Upper lobe of right lung (tissue), 1 donor: ENCODE data around the gene WSCD1. TPM values are rescaled to one million over a fixed set of nuclear protein-coding genes. Genes with fewer than 3 reads are reported as not detected.

ENCODE experiments used
- ATAC-seq: fragments of 200-7000 bp; cut with Tn5 transposase; one replicate; pipeline ENCODE4 v1.9.1; 2020; ENCODE audit warnings: mild to moderate bottlenecking, moderate library complexity
- DNase-seq: peaks from one replicate; pipeline ENCODE4 v3.0.0-alpha.2; 2020
- H3K27ac ChIP-seq: fragments of 200-600 bp; one replicate; pipeline ENCODE4 v1.8.0; 2022
- H3K27me3 ChIP-seq: fragments of 200-600 bp; one replicate; pipeline ENCODE4 v1.8.0; 2022; ENCODE audit warnings: mild to moderate bottlenecking
- H3K36me3 ChIP-seq: fragments of 200-600 bp; one replicate; pipeline ENCODE4 v1.8.0; 2022
- H3K4me1 ChIP-seq: fragments of 200-600 bp; one replicate; pipeline ENCODE4 v1.8.0; 2022
- H3K4me3 ChIP-seq: fragments of 200-600 bp; one replicate; pipeline ENCODE4 v1.8.0; 2022; ENCODE audit warnings: mild to moderate bottlenecking
- H3K9me3 ChIP-seq: fragments of 200-600 bp; one replicate; pipeline ENCODE4 v1.8.0; 2022
- intact Hi-C: fragments of 100-400 bp; cut with DNase I; formaldehyde crosslinking; loops from one replicate; pipeline ENCODE4 v1.11.0; 2022
- total RNA-seq: library from RNA; stranded (reverse); fragmentation: NEBNext Ultra II Directional; extraction: Animal tissue kit (Norgen Biotek cat#: 25700); gene quantifications from one replicate; pipeline ENCODE4 v1.2.1, GENCODE V29; 2021
- TF ChIP-seq, protein P1 (sequence below): fragments of 200-600 bp; IDR thresholded peaks from one replicate; pipeline ENCODE4 v1.8.0; 2022; ENCODE audit warnings: antibody characterized with exemption
- donor health status: DM: no; HTN: yes; CAD: no; lungs with severe emphysema.

Gene WSCD1
- total RNA-seq, 1 donor from 2014 or later, result 7.7 TPM

DNA sequence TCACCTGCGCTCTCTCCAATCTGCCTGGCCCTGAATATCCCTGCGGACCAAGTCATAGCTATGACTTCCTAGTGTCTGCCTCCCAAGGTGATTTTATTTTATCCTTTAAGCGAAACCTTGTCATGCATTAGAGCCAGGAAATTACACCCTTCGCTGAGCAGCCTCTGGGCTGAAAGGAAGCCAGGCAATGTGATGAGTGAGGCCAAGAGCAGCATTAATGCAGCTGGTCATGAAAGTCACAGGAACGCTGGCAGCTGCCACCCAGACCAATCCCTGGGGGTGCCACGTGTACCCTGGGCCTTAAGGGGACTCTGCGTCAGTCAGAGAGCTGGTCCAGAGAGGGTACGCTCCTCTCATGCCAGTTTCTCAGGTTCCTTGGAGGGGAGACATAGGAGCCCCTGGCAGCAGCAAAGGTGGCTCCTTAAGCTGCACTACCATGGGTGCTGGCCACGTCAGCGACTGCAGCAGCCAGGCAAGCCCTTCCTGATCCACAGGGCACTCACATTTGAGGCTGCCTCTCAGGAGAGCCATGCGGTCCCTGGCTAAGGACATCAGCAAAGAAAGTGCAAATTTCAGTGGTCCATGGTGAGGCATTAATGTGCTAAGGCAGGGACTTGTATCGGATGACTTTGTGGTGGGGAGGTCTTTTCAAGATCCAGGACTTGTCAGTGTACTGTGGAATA is 42.7 kb upstream of the WSCD1 start:
- Histone ChIP-seq H3K4me1 (no peaks in the 10 kb centered on the region), H3K27ac (no peak overlapping the region), H3K4me3 (no peak overlapping the region), H3K27me3 (peaks cover 13% of the 10 kb centered on the region), H3K36me3 (no peaks in the 10 kb centered on the region), H3K9me3 (no peaks in the 10 kb centered on the region)
- TF ChIP-seq, protein P1, sequence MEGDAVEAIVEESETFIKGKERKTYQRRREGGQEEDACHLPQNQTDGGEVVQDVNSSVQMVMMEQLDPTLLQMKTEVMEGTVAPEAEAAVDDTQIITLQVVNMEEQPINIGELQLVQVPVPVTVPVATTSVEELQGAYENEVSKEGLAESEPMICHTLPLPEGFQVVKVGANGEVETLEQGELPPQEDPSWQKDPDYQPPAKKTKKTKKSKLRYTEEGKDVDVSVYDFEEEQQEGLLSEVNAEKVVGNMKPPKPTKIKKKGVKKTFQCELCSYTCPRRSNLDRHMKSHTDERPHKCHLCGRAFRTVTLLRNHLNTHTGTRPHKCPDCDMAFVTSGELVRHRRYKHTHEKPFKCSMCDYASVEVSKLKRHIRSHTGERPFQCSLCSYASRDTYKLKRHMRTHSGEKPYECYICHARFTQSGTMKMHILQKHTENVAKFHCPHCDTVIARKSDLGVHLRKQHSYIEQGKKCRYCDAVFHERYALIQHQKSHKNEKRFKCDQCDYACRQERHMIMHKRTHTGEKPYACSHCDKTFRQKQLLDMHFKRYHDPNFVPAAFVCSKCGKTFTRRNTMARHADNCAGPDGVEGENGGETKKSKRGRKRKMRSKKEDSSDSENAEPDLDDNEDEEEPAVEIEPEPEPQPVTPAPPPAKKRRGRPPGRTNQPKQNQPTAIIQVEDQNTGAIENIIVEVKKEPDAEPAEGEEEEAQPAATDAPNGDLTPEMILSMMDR, result no peak
- no peak for DNase-seq
- intact Hi-C loops, result no loop called here
- no peak for ATAC-seq

DNA sequence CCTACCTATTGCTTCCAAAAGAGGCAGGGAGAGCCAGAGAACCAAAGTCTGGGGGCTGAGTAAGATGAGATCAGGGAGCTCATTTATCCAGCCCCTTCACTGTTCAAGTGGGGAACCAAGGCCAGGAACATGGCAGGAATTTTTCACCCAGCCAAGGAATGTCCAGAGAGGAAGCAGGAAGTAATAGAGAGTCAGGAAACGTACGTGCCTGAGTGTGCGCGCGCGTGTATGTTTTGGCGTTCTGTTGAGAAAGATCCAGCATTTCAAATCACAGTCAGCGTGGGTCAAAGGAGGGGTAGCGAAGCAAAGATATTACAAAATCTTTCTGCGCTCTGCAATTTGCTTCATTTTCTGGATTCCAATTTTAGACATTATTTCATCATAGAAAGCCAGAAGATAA is 41.9 kb upstream of the WSCD1 start:
- H3K27ac ChIP-seq, result no peak overlapping the region
- no peaks in the 10 kb centered on the region for H3K36me3 ChIP-seq
- no peak for DNase-seq
- no peaks in the 10 kb centered on the region for H3K4me1 ChIP-seq
- intact Hi-C loops, result no loop called here
- ATAC-seq, result no peak
- H3K27me3 ChIP-seq, result peaks cover 7% of the 10 kb centered on the region
- H3K9me3 ChIP-seq, result no peaks in the 10 kb centered on the region
- TF ChIP-seq, protein P1, result no peak
- H3K4me3 ChIP-seq, result no peak overlapping the region

DNA sequence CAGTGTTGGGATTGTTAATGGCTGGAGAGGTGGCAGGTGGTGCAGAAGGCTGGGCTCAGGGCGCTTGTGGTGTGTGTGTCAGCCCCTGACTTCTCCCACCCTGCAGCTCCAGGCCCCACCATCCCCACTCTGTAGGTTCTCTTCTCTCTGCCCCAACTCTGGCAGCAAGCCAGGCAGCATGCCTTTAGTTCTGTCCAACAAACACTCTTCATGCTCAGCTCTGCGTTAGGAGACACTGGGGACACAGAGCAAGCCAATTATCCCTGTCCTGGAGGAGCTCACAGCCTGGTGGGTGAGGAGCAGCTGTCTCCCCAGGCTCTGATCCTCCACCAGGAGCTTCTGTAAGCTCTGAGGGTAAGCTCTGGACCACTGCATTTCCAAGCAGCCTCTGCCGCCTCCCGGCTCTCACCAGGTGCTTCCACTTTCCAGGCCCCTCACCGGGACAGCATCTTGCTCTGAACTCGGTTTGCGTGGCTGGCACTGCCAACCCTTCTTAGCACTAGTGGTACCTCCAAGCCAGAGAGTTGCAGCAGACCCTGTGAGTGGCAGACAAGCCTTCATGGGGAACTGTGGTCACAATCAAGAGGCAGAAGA is 34.3 kb upstream of the WSCD1 start:
- DNase-seq (no peak), ATAC-seq (no peak)
- H3K36me3 ChIP-seq, result no peaks in the 10 kb centered on the region
- intact Hi-C loops, result no loop called here
- H3K27ac ChIP-seq, result no peak overlapping the region
- H3K4me1 ChIP-seq, result no peaks in the 10 kb centered on the region
- peaks cover 10% of the 10 kb centered on the region for H3K27me3 ChIP-seq
- H3K4me3 ChIP-seq, result no peak overlapping the region
- no peaks in the 10 kb centered on the region for H3K9me3 ChIP-seq
- TF ChIP-seq, protein P1, result no peak

DNA sequence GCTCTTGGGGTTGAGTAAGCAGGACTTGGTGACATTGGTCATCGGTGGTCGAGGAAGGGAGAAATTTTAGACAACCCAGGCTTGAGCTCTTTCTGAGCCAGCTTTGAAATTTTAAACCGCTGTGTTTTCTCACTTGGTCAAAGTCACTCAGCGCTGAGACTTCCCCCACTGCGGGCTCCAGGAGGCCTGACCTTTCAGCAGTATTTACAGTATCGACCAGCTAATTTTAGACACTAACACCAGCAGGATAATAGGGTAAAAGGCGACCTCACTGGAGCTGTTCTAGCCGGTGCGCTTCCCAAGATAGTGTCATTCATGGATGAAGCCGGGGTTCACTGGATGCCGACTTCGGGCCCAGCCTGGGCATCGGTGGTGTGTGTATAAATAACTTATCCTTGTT is 29.7 kb upstream of the WSCD1 start:
- no peak overlapping the region for H3K4me3 ChIP-seq
- DNase-seq (no peak), ATAC-seq (no peak)
- no peaks in the 10 kb centered on the region for H3K36me3 ChIP-seq
- TF ChIP-seq, protein P1, result no peak
- peaks cover 11% of the 10 kb centered on the region for H3K27me3 ChIP-seq
- H3K9me3 ChIP-seq, result no peaks in the 10 kb centered on the region
- H3K27ac ChIP-seq, result no peak overlapping the region
- intact Hi-C loops, result no loop called here
- H3K4me1 ChIP-seq, result no peaks in the 10 kb centered on the region

DNA sequence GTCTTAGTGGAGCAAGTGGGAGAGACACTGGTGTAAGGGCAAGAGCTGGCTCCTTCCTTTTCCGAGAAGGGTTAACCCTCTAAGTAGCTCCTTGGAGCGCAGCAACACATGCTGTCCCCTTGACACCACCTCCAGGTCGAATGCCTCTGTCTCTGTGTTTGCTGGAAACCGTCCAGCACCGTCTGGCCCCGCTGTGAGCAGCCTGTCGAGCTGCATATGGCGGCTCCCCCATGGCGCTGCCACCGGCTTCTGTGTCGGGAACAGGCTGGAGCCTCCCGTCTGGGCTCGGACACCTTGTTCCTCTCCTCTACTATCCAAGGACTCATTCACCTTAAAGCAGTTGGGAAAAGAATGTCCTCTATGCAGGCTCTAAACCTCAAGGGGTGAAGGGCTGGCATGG is 28.9 kb upstream of the WSCD1 start:
- no peak for ATAC-seq
- Histone ChIP-seq H3K27me3 (peaks cover 11% of the 10 kb centered on the region), H3K9me3 (no peaks in the 10 kb centered on the region), H3K4me1 (no peaks in the 10 kb centered on the region), H3K4me3 (no peak overlapping the region), H3K36me3 (no peaks in the 10 kb centered on the region), H3K27ac (no peak overlapping the region)
- intact Hi-C loops, result no loop called here
- no peak for DNase-seq
- TF ChIP-seq, protein P1, result no peak
